Measurements from ENCODE around the gene NFE2L1. TPM values are rescaled to one million over a fixed set of nuclear protein-coding genes. Genes with fewer than 3 reads are reported as not detected.

NFE2L1 gene
- total and polyA plus RNA-seq, 8 donors, result 27.4 to 74.0 (median 44.5) TPM

GRCh38 chr17:48037036-48037837 lies 10.9 kb upstream of the NFE2L1 start, which contains the start of gene COPZ2:
Gene COPZ2 (minus strand): TSS chr17:48037797. CDS start chr17:48037777, 20 bp downstream.
- H3K27ac ChIP-seq, result no peak within 1 kb of the TSS
- intact Hi-C loops (cut with DNase I), result no loop called here
- WGBS, 2 donors, result 1% methylated on average over 44 to 73 of the region's 73 CpGs
- FAIRE-seq, result no peak
- H3K4me1 ChIP-seq, result peaks cover 0 to 3% (median 0%) of the 10 kb centered on the region in 3 donors
- no peaks in the 10 kb centered on the region for H3K36me3 ChIP-seq
- TF ChIP-seq, protein P1, sequence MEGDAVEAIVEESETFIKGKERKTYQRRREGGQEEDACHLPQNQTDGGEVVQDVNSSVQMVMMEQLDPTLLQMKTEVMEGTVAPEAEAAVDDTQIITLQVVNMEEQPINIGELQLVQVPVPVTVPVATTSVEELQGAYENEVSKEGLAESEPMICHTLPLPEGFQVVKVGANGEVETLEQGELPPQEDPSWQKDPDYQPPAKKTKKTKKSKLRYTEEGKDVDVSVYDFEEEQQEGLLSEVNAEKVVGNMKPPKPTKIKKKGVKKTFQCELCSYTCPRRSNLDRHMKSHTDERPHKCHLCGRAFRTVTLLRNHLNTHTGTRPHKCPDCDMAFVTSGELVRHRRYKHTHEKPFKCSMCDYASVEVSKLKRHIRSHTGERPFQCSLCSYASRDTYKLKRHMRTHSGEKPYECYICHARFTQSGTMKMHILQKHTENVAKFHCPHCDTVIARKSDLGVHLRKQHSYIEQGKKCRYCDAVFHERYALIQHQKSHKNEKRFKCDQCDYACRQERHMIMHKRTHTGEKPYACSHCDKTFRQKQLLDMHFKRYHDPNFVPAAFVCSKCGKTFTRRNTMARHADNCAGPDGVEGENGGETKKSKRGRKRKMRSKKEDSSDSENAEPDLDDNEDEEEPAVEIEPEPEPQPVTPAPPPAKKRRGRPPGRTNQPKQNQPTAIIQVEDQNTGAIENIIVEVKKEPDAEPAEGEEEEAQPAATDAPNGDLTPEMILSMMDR (IDR thresholded peaks at IDR 0.05), result peak in 3 of 4 donors; percentile 19 to 42 (median 37)
- no peaks in the 10 kb centered on the region for H3K27me3 ChIP-seq
- peak within 1 kb of the TSS; percentile 35 to 74 (median 46) for H3K4me3 ChIP-seq
- peak; percentile 60 to 88 (median 75) for DNase-seq
- peak; percentile 82 to 91 (median 88) for ATAC-seq
- H3K9me3 ChIP-seq, result no peaks in the 10 kb centered on the region

DNA sequence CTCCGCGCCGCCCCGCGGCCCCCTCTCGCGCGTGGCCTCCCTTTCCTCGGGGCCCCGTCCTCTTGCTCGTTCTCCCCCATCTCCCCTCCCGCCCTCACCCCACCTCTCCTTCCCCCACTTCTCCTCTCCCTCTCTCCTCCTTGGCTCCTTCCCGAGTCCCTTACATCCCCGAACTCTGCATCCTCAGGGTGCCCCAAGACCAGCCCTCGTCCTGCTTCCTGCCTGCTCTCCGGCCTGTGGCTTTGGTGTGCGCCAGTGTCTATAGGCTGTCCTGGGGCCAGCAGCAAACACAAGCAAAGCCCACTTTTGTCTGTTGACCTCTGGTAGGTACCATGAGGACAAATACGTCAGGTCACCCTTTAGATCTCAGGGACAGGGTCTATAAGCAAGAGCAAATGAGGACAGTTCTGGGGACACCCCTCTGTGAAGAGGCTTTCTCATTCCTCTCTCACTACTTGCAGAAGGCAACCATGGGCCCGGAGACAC lies 10.3 kb upstream of the NFE2L1 start:
- Histone ChIP-seq H3K27ac (no peak overlapping the region), H3K36me3 (no peaks in the 10 kb centered on the region), H3K9me3 (no peaks in the 10 kb centered on the region), H3K4me1 (peaks cover 0 to 3% (median 0%) of the 10 kb centered on the region in 3 donors), H3K4me3 (peak overlapping the region in 2 of 4 donors; percentile 58 to 74), H3K27me3 (no peaks in the 10 kb centered on the region)
- intact Hi-C loops (cut with DNase I), result no loop called here
- 9 to 11% methylated on average over 16 to 19 of the region's 19 CpGs for WGBS, 2 donors
- ATAC-seq (peak in 1 of 4 donors; percentile 6), DNase-seq (no peak), FAIRE-seq (no peak)
- TF ChIP-seq, protein P1 (IDR thresholded peaks at IDR 0.05), result no peak

GRCh38 chr17:48038687-48039086 lies 9.5 kb upstream of the NFE2L1 start:
- H3K36me3 ChIP-seq, result no peaks in the 10 kb centered on the region
- no peak for ATAC-seq
- no peaks in the 10 kb centered on the region for H3K27me3 ChIP-seq
- FAIRE-seq, result no peak
- H3K27ac ChIP-seq, result no peak overlapping the region
- 84 to 86% methylated on average over 2 of the region's 2 CpGs for WGBS, 2 donors
- no peak overlapping the region for H3K4me3 ChIP-seq
- intact Hi-C loops (cut with DNase I), result no loop called here
- H3K9me3 ChIP-seq, result no peaks in the 10 kb centered on the region
- TF ChIP-seq, protein P1 (IDR thresholded peaks at IDR 0.05), result no peak
- H3K4me1 ChIP-seq, result peaks cover 0 to 3% (median 0%) of the 10 kb centered on the region in 3 donors
- DNase-seq, result no peak

- Histone ChIP-seq H3K9me3 (no peaks in the 10 kb centered on the region), H3K36me3 (no peaks in the 10 kb centered on the region), H3K4me3 (no peak overlapping the region), H3K27ac (no peak overlapping the region), H3K27me3 (no peaks in the 10 kb centered on the region), H3K4me1 (peaks cover 11 to 14% (median 12%) of the 10 kb centered on the region in 3 donors)
- ATAC-seq, result no peak
- WGBS, 2 donors, result 86 to 92% methylated on average over 2 of the region's 2 CpGs
- FAIRE-seq, result no peak
- TF ChIP-seq, protein P1 (IDR thresholded peaks at IDR 0.05), result no peak
- intact Hi-C loops (cut with DNase I), result no loop called here
- DNase-seq, result no peak
Measured at GRCh38 chr17:48043176-48043575, 5.0 kb upstream of the NFE2L1 start.

DNA sequence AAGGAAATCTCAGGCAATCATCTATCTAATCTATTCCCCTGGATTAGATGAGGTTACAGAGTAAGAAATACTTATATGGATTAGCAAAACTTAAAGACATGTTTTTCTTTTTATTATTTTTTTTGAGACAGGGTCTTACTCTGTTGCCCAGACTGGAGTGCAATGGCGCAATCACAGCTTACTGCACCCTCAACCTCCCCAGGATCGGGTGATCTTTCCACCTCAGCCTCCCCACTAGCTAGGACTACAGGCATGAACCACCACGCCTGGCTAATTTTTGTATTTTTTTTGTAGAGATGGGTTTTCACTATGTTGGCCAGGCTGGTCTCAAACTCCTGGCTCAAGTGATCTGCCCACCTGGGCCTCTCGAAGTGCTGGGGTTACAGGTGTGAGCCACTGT lies 3.3 kb upstream of the NFE2L1 start:
- no peak for DNase-seq
- ATAC-seq, result no peak
- 78 to 91% methylated on average over 4 of the region's 4 CpGs for WGBS, 2 donors
- H3K9me3 ChIP-seq, result no peaks in the 10 kb centered on the region
- intact Hi-C loops (cut with DNase I), result no loop called here
- TF ChIP-seq, protein P1 (IDR thresholded peaks at IDR 0.05), result no peak
- H3K27ac ChIP-seq, result no peak overlapping the region
- H3K4me1 ChIP-seq, result peaks cover 13 to 20% (median 19%) of the 10 kb centered on the region in 3 donors
- no peak for FAIRE-seq
- H3K4me3 ChIP-seq, result no peak overlapping the region
- H3K27me3 ChIP-seq, result no peaks in the 10 kb centered on the region
- no peaks in the 10 kb centered on the region for H3K36me3 ChIP-seq
